Testis (tissue), 3 donors: Measurements from ENCODE around the gene SLC41A3. TPM values are rescaled to one million over a fixed set of nuclear protein-coding genes. Genes with fewer than 3 reads are reported as not detected.

Source experiments
- DNase-seq: peaks from one replicate; pipeline ENCODE4 v3.0.0-alpha.2; 2019
- H3K27ac ChIP-seq, 2 donors: fragments of 200-600 bp; sonication (generic); one replicate each; pipeline ENCODE4 v1.5.1; 2019
- H3K27me3 ChIP-seq: fragments of 200-600 bp; sonication (generic); one replicate; pipeline ENCODE4 v1.5.1; 2019
- H3K36me3 ChIP-seq: fragments of 200-600 bp; sonication (generic); one replicate; pipeline ENCODE4 v1.5.1; 2017; ENCODE audit warnings: low read depth; ENCODE audit errors: missing control alignments
- H3K4me1 ChIP-seq: fragments of 200-600 bp; sonication (generic); one replicate; pipeline ENCODE4 v1.5.1; 2019
- H3K4me3 ChIP-seq, 2 donors: fragments of 200-600 bp; sonication (generic); one replicate each; pipeline ENCODE4 v1.5.1; 2017 to 2019
- H3K9me3 ChIP-seq: fragments of 200-600 bp; sonication (generic); one replicate; pipeline ENCODE4 v1.5.1; 2017
- CTCF ChIP-seq, 3 experiments: fragments of 450-650 bp in 2 of 3; fragments of 200-600 bp in 1 of 3; sonication (generic) in 1 of 3; IDR thresholded peaks; one replicate each; pipeline ENCODE4 v1.5.1; 2016 to 2019; ENCODE audit warnings: antibody characterized with exemption in 3 of 3, mild to moderate bottlenecking in 2 of 3, moderate library complexity in 1 of 3
- POLR2A ChIP-seq: fragments of 450-650 bp; IDR thresholded peaks from one replicate; pipeline ENCODE4 v1.6.1; 2017; ENCODE audit warnings: antibody characterized with exemption, mild to moderate bottlenecking, moderate library complexity
- WGBS, 2 donors: methylation state at CpG; one replicate each; pipeline ENCODE4 v1.1.5; 2018; 5-methylcytosine and 5-hydroxymethylcytosine counted together
- intact Hi-C: fragments of 100-400 bp; cut with DNase I; formaldehyde crosslinking; loops from one replicate; pipeline ENCODE4 v1.15.1; 2023; ENCODE audit warnings: low total_unique reads
- polyA plus RNA-seq: library from polyadenylated mRNA; stranded (reverse); fragments of 350-450 nt; fragmentation: Illumina TruSeq; extraction: RNeasy Lipid Tissue Mini Kit (QIAGEN cat#74804); gene quantifications from one replicate; pipeline ENCODE4 v1.2.3, GENCODE V29; 2014; ENCODE audit warnings: low read depth, low replicate concordance; ENCODE audit not compliant: insufficient read depth
- total RNA-seq, 2 donors: library from RNA; depleted of rRNA; stranded (reverse); fragments of >200 nt; gene quantifications; one replicate each; pipeline ENCODE4 v1.2.3, GENCODE V29; 2016

SLC41A3 gene
- total and polyA plus RNA-seq, 3 donors from 2014 or later, result 160 to 220 (median 161) TPM

- TF ChIP-seq POLR2A (no peak), CTCF (IDR thresholded peaks at IDR 0.05) (no peak)
- no peaks in the 10 kb centered on the region for H3K27me3 ChIP-seq
- WGBS, 2 donors, result 71 to 72% methylated on average over 4 of the region's 4 CpGs
- intact Hi-C loops, result no loop called here
- DNase-seq, result no peak
- no peaks in the 10 kb centered on the region for H3K9me3 ChIP-seq
- H3K4me1 ChIP-seq, result no peaks in the 10 kb centered on the region
- no peaks in the 10 kb centered on the region for H3K36me3 ChIP-seq
- no peak overlapping the region for H3K27ac ChIP-seq
- no peak overlapping the region for H3K4me3 ChIP-seq
Measured at GRCh38 chr3:126014252-126014651, 69.7 kb downstream of the SLC41A3 start.

- no peak for TF ChIP-seq POLR2A
- TF ChIP-seq CTCF (IDR thresholded peaks at IDR 0.05), result no peak
- intact Hi-C loops, result no loop called here
- H3K9me3 ChIP-seq, result no peaks in the 10 kb centered on the region
- 69 to 76% methylated on average over 8 of the region's 8 CpGs for WGBS, 2 donors
- no peaks in the 10 kb centered on the region for H3K27me3 ChIP-seq
- H3K4me3 ChIP-seq, result no peak overlapping the region
- no peak overlapping the region for H3K27ac ChIP-seq
- no peaks in the 10 kb centered on the region for H3K36me3 ChIP-seq
- no peaks in the 10 kb centered on the region for H3K4me1 ChIP-seq
- DNase-seq, result no peak
Measured at GRCh38 chr3:126013751-126014156, 70.2 kb downstream of the SLC41A3 start.

- no peak overlapping the region for H3K27ac ChIP-seq
- H3K4me1 ChIP-seq, result no peaks in the 10 kb centered on the region
- H3K27me3 ChIP-seq, result no peaks in the 10 kb centered on the region
- DNase-seq, result no peak
- WGBS, 2 donors, result 87 to 89% methylated on average over 3 of the region's 3 CpGs
- no peaks in the 10 kb centered on the region for H3K9me3 ChIP-seq
- H3K36me3 ChIP-seq, result no peaks in the 10 kb centered on the region
- no peak overlapping the region for H3K4me3 ChIP-seq
- no peak for TF ChIP-seq CTCF (IDR thresholded peaks at IDR 0.05)
- TF ChIP-seq POLR2A, result no peak
- intact Hi-C loops, result no loop called here
Measured at GRCh38 chr3:126009181-126009580, 74.7 kb downstream of the SLC41A3 start.

- no peaks in the 10 kb centered on the region for H3K9me3 ChIP-seq
- no peak overlapping the region for H3K27ac ChIP-seq
- no peak for DNase-seq
- no peaks in the 10 kb centered on the region for H3K27me3 ChIP-seq
- no peak overlapping the region for H3K4me3 ChIP-seq
- WGBS, 2 donors, result 92 to 93% methylated on average over 3 of the region's 3 CpGs
- no peaks in the 10 kb centered on the region for H3K4me1 ChIP-seq
- no peaks in the 10 kb centered on the region for H3K36me3 ChIP-seq
- intact Hi-C loops, result no loop called here
- TF ChIP-seq CTCF (IDR thresholded peaks at IDR 0.05), result no peak
- no peak for TF ChIP-seq POLR2A
Measured at GRCh38 chr3:126008219-126008618, 75.7 kb downstream of the SLC41A3 start.

- Histone ChIP-seq H3K27me3 (no peaks in the 10 kb centered on the region), H3K4me1 (no peaks in the 10 kb centered on the region), H3K36me3 (no peaks in the 10 kb centered on the region), H3K9me3 (no peaks in the 10 kb centered on the region), H3K4me3 (no peak overlapping the region), H3K27ac (no peak overlapping the region)
- WGBS, 2 donors, result 33 to 42% methylated on average over 3 of the region's 3 CpGs
- TF ChIP-seq POLR2A (no peak), CTCF (IDR thresholded peaks at IDR 0.05) (no peak)
- intact Hi-C loops, result no loop called here
- no peak for DNase-seq
Measured at GRCh38 chr3:126005951-126006350, 78.0 kb downstream of the SLC41A3 start.
